Brain microvascular endothelial cell (primary cell): Measurements from ENCODE around the gene KRT9.
"Not testable (repeated sequence)": the region's sequence is repeated elsewhere in the genome, so short reads cannot be mapped to it uniquely, and the experiment has no call there.

Source experiments
- DNase-seq: peaks from one replicate; pipeline ENCODE4 v3.0.0-alpha.2; 2020
- H3K27ac ChIP-seq: fragments of 250-450 bp; sonication (Bioruptor Pico); 2 replicates; pipeline ENCODE4 v1.5.1; 2020; ENCODE audit warnings: mild to moderate bottlenecking, moderate library complexity
- H3K27me3 ChIP-seq: fragments of 250-450 bp; sonication (Bioruptor Pico); replicated peaks from 2 replicates; pipeline ENCODE4 v1.5.1; 2020; ENCODE audit warnings: mild to moderate bottlenecking
- H3K36me3 ChIP-seq: fragments of 250-450 bp; sonication (Bioruptor Pico); replicated peaks from 2 replicates; pipeline ENCODE4 v1.5.1; 2020; ENCODE audit warnings: mild to moderate bottlenecking
- H3K4me3 ChIP-seq: 2 replicates; pipeline ENCODE4 v1.5.1; 2011; ENCODE audit warnings: low read depth, mild to moderate bottlenecking, control low read depth, low read length, moderate library complexity
- in situ Hi-C: cut with HindIII; loops from 2 replicates; pipeline ENCODE4 v1.10.0; 2017; ENCODE audit warnings: low sequenced_read_pairs, low pct_ligation_motif_present
- TF ChIP-seq, protein P1 (sequence below): IDR thresholded peaks from 2 replicates; pipeline ENCODE4 v1.5.1; 2011; ENCODE audit warnings: low read depth, mild to moderate bottlenecking, moderate library complexity, low read length, control low read depth, inconsistent platforms; ENCODE audit errors: missing control alignments

KRT9 gene

DNA sequence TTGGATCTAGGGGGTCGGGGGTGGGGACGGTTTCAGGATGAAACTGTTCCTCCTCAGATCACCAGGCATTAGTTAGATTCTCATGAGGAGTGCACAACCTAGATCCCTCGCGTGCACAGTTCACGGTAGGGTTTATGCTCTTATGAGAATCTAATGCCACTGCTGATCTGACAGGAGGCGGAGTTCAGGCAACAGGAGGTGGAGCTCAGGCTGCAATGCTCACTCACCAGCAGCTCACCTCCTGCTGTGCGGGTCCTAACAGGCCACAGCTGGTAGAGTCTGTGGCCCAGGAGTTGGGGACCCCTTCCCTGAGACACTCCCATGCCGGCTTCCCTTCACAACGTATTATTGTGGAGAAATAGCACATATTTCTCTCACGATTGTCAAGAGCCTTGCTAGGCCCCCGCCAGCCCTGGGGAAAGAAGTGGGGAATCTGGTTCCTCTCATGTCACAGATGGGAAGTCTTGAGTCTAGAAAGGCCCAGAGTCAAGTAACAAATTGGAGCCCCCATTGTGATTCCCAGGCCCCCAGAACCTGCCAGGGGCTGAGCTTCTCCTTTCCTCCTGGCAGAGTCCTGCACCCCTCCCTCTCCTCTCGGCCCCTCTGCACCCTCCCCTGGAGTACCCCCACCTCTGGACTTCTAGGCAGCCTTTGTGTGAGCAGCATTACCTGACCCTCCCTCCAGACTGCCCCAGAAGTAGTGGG is 20.9 kb upstream of the KRT9 start:
- Histone ChIP-seq H3K27me3 (no peaks in the 10 kb centered on the region), H3K4me3 (no peak overlapping the region), H3K36me3 (no peaks in the 10 kb centered on the region), H3K27ac (no peak overlapping the region)
- TF ChIP-seq, protein P1, sequence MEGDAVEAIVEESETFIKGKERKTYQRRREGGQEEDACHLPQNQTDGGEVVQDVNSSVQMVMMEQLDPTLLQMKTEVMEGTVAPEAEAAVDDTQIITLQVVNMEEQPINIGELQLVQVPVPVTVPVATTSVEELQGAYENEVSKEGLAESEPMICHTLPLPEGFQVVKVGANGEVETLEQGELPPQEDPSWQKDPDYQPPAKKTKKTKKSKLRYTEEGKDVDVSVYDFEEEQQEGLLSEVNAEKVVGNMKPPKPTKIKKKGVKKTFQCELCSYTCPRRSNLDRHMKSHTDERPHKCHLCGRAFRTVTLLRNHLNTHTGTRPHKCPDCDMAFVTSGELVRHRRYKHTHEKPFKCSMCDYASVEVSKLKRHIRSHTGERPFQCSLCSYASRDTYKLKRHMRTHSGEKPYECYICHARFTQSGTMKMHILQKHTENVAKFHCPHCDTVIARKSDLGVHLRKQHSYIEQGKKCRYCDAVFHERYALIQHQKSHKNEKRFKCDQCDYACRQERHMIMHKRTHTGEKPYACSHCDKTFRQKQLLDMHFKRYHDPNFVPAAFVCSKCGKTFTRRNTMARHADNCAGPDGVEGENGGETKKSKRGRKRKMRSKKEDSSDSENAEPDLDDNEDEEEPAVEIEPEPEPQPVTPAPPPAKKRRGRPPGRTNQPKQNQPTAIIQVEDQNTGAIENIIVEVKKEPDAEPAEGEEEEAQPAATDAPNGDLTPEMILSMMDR, result no peak
- no peak for DNase-seq
- in situ Hi-C loops, result no loop called here

DNA sequence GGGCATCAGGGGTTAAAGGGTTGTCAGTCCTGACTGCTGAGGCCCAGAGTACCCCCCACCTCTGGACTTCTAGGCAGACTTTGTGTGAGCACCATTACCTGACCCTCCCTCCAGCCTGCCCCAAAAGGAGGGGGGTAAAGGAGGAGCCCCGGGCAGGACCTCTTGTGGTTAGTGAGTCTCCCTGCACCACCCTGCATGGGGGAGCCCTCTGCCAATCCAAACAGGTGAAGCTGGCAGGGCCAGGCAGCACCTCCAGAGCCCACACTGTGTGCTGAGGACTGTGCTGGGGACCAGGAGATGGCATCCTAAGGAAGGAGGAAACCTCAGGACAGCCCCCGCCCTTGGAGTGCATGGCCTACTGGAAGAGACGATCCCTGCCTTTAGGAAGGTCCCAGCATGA is 17.4 kb upstream of the KRT9 start:
- no peak overlapping the region for H3K27ac ChIP-seq
- in situ Hi-C loops, result no loop called here
- DNase-seq, result no peak

DNA sequence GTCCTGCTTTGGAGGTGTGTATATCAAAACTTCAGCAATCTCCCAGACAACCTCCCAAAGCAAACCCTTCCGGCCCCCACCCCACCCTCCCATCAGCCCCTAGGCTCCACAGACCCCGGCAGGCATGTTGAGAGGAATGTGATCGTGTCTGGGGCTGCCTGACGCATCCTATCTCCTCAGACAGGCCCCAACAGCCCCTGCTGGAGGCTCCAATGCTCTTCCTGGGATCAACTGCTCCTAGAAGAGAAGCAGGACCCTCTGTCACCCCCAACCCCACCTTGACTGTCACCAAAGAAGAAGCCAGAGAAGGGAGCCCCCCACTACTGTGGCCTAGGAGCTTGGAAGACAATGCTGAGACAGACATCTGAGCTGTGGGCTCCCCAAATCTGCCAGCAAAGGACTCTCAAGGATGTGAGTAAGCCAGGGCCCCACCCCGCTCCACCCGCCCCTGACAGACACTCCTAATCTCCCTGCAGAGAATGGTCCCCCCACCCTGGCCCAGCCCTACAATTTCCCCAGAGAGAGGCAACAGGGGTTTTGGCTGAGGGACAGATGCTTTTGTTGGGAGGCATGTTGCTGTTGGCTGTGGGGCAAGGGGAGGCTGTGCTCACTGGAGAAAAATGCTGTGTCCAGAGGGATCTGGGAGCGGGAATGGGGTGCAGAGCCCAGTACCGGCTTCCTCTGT is 16.4 kb upstream of the KRT9 start:
- DNase-seq, result no peak
- Histone ChIP-seq H3K27me3 (no peaks in the 10 kb centered on the region), H3K4me3 (no peak overlapping the region), H3K27ac (no peak overlapping the region), H3K36me3 (no peaks in the 10 kb centered on the region)
- TF ChIP-seq, protein P1, result no peak
- in situ Hi-C loops, result no loop called here

More for the DNA sequence above, 17.4 kb upstream of the KRT9 start:
- no peak overlapping the region for H3K4me3 ChIP-seq
- no peaks in the 10 kb centered on the region for H3K27me3 ChIP-seq
- H3K36me3 ChIP-seq, result no peaks in the 10 kb centered on the region
- TF ChIP-seq, protein P1, result no peak

DNA sequence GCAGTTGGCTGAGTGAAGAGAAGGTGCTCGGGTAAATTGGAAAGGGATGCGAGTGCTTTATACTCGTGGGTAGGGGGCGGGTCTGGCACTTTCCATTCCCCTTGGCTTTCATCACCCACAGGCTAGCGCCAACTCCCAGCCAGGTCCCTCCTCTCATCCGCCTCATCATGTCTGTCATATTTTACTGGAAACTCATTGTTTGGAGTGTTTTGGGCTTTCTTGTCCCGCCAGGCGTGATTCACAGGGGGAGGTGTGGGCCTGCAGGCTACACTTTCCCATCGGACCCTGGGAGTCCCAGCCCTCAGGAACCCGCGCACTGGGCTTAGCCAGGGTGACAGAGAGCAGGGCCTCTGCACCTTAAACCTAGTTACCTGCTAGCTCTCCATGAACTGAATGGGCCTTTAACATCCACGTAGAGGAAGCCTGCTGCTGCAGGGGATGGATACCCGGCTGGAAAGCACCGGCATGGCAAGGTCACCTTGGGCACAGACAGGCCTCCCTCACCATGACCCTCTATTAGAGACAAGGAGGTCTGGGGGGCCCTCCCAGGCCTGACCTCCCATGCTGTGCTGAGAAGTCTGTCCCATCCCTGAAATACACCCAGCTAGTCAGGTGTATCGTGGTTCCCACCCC is 15.1 kb upstream of the KRT9 start, which contains the start of gene KRT14:
Gene KRT14 (minus strand): TSS at position 33 of the 633 bp plus-strand sequence. CDS start 61 bp downstream, outside the sequence.
- in situ Hi-C loops, result no loop called here
- TF ChIP-seq, protein P1, result no peak
- DNase-seq, result no peak

DNA sequence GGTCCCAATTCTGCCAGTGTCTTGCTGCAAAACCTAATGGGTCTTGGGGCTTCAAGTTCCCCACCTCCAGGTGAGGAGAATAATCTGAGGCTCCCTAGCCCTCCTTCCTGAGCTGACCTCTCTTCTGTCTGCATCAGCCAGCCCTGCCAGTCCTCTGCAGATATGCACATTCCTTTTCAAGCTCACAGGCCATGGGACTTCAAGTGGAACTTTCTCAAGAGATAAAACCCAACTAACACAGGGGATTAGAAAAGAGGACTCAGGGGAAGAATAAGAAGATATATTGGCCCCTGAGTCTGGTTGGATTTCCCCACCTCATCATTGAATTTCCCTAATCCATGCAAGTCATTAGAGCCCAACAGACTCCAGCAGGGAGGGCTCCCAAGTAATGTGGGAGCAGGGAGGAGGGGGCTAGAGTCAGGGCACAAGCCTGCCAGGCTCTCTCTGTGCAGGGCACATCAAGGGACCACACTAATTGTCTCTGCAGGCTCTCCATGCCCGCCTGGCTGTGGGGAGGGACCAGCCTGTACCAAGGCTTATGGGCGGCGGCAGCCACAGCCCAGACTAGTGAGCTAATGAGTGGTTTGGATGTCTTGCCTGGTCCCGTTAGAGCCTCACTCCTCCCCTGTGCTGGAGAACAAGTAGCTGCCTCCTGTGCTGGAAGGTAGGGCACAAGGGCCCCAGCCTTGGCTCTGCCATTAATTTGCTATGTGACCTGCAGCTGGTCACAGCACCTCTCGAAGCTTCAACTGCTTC is 13.6 kb upstream of the KRT9 start:
- in situ Hi-C loops, result no loop called here
- TF ChIP-seq, protein P1, result no peak
- Histone ChIP-seq H3K36me3 (no peaks in the 10 kb centered on the region), H3K4me3 (no peak overlapping the region), H3K27ac (no peak overlapping the region), H3K27me3 (no peaks in the 10 kb centered on the region)
- DNase-seq, result no peak

More for the DNA sequence above, 15.1 kb upstream of the KRT9 start, which contains the start of gene KRT14:
- Histone ChIP-seq H3K27ac (no peak within 1 kb of the TSS), H3K36me3 (no peaks in the 10 kb centered on the region), H3K4me3 (no peak within 1 kb of the TSS), H3K27me3 (no peaks in the 10 kb centered on the region)

DNA sequence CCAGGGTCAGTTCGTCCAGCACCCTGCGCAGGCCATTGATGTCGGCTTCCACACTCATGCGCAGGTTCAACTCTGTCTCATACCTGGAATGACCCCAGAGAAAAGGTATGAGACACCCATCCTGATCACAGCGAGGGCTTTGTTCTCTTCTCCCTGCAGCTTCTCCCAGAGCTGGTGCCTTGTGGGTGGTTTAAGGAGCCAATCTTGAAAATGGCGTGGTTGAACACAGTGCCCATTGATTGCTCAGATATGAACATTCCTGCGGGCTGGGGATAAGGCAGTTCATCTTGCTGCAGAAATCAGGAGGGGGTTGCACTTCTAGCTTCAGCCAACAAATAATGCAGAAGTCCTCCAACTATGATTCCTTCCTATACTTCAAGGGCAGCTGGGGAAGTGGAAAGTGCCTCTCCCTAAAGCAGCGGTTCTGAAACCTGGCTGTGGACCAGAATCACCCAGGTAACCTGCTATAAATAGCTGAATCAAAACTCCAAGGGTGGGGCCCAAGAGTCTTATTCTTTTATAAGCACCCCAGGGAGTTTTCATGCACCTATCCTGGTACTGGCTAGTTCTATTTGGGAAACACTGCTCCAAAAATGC is 12.6 kb upstream of the KRT9 start:
- H3K36me3 ChIP-seq, in situ Hi-C loops, H3K27me3 ChIP-seq, DNase-seq, H3K27ac ChIP-seq, H3K4me3 ChIP-seq: not testable (repeated sequence)
